ENCODE measurements around the gene PCGF5.
"Not testable (repeated sequence)": the region's sequence is repeated elsewhere in the genome, so short reads cannot be mapped to it uniquely, and the experiment has no call there.

PCGF5 gene

DNA sequence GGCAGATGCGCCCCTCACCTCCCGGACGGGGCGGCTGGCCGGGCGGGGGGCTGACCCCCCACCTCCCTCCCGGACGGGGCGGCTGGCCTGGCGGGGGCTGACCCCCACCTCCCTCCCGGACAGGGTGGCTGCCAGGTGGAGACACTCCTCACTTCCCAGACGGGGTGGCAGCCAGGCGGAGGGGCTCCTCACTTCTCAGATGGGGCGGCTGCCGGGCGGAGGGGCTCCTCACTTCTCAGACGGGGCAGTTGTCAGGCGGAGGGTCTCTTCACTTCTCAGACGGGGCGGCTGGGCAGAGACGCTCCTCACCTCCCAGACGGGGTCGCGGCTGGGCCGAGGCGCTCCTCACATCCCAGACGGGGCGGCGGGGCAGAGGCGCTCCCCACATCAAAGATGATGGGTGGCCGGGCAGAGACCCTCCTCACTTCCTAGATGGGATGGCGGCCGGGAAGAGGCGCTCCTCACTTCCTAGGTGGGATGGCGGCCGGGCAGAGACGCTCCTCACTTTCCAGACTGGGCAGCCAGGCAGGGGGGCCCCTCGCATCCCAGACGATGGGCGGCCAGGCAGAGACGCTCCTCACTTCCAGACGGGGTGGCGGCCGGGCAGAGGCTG is 102.9 kb downstream of the PCGF5 start:
- DNase-seq (ENCODE audit: low read depth in 1 of 2, low spot score in 1 of 2): not testable (repeated sequence)

DNA sequence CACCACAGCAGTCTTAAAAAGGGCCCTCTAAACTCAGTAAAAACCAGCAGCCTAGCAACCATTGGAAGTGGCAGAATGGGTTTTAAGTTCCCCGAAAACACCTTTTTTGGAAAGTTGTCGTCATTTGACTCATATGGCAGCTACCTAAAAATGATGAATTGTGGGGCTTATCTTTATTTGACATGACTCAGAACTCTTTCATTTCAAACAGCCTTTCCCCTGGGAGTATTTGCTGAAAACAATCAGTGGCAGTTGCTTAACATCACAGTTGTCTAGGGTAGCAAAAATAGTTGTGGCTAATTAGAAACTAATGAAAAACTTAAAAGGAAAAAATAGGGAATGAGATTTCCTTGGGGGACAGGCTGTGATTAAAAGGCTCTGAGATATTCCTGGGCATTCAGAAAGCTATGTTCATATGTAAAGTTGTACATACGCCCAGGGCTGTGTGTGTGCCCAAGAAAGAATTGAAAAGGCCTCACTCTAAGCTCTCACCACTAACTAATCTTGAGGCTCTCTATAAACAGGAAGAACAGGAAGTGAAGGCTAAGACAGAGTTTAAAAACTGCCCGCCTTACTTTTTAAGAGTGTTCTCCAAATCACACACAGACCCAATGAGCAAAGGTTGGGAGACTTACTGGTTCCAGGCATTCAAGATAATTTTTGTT is 108.0 kb downstream of the PCGF5 start:
- DNase-seq (ENCODE audit: low read depth in 1 of 2, low spot score in 1 of 2): no peak

All from activated CD4-positive, alpha-beta T cell treated with anti-CD3 and anti-CD28 coated beads, Interleukin-2, amount 50 U/mL, for 24 hours (primary cell).